Heart right ventricle (tissue), 16 donors: ENCODE data around the gene ALPL. TPM values are rescaled to one million over a fixed set of nuclear protein-coding genes. Genes with fewer than 3 reads are reported as not detected.

Experiments
- ATAC-seq, 8 donors: fragments of 200-7000 bp; cut with Tn5 transposase; one replicate each; pipeline ENCODE4 v1.9.1; 2020; ENCODE audit warnings: mild to moderate bottlenecking in 8 of 8, moderate library complexity in 8 of 8, moderate number of reproducible peaks in 1 of 8
- DNase-seq, 2 donors: peaks; one replicate each; pipeline ENCODE4 v3.0.0-alpha.2; 2020
- H3K27ac ChIP-seq, 10 donors: fragments of 200-600 bp; sonication (generic) in 2 of 10; one replicate each; pipeline versions ENCODE4 v1.5.0 to v1.8.0; 2020 to 2022; ENCODE audit warnings: mild to moderate bottlenecking in 3 of 10
- H3K27me3 ChIP-seq, 7 donors: fragments of 200-600 bp; one replicate each; pipeline ENCODE4 v1.8.0; 2021 to 2022; ENCODE audit warnings: mild to moderate bottlenecking in 2 of 7
- H3K36me3 ChIP-seq, 9 donors: fragments of 200-600 bp; sonication (generic) in 1 of 9; one replicate each; pipeline versions ENCODE4 v1.5.0 to v1.8.0; 2020 to 2022; ENCODE audit warnings: mild to moderate bottlenecking in 2 of 9
- H3K4me1 ChIP-seq, 9 donors: fragments of 200-600 bp; sonication (generic) in 1 of 9; one replicate each; pipeline versions ENCODE4 v1.5.0 to v1.8.0; 2020 to 2022; ENCODE audit warnings: mild to moderate bottlenecking in 4 of 9
- H3K4me3 ChIP-seq, 10 donors: fragments of 200-600 bp; sonication (generic) in 2 of 10; one replicate each; pipeline versions ENCODE4 v1.5.0 to v1.8.0; 2020 to 2022; ENCODE audit warnings: mild to moderate bottlenecking in 7 of 10, moderate library complexity in 2 of 10
- H3K9me3 ChIP-seq, 11 donors: fragments of 200-600 bp in 10 of 11; sonication (generic) in 2 of 11; one replicate each; pipeline versions ENCODE4 v1.5.0 to v1.8.0; 2013 to 2022; ENCODE audit warnings: mild to moderate bottlenecking in 2 of 11, control low read depth in 1 of 11, moderate library complexity in 1 of 11
- CTCF ChIP-seq, 9 donors: fragments of 200-600 bp; sonication (generic) in 2 of 9; IDR thresholded peaks; one replicate each; pipeline versions ENCODE4 v1.5.0 to v1.8.0; 2021 to 2022; ENCODE audit warnings: antibody characterized with exemption in 9 of 9, mild to moderate bottlenecking in 5 of 9, moderate library complexity in 1 of 9
- WGBS, 2 donors: extraction: QIAGEN DNeasy Blood & Tissue Kit; methylation state at CpG; one replicate each; pipeline ENCODE4 v1.1.7; 2013; ENCODE audit warnings: inconsistent platforms in 1 of 2; 5-methylcytosine and 5-hydroxymethylcytosine counted together
- intact Hi-C, 10 donors: fragments of 100-400 bp; cut with DNase I; formaldehyde crosslinking; loops; one replicate each; pipeline versions ENCODE4 v1.11.1 to v1.14.2; 2022
- polyA plus RNA-seq, 2 donors: library from polyadenylated mRNA; stranded (reverse); fragments of 200-250 nt; gene quantifications; one replicate each; pipeline ENCODE4 v1.2.3, GENCODE V29; 2013
- total RNA-seq, 10 donors: library from RNA; stranded (reverse); fragmentation: NEBNext Ultra II Directional in 3 of 10; extraction: Animal tissue kit (Norgen Biotek cat#: 25700) in 3 of 10; gene quantifications; one replicate each; pipeline versions ENCODE4 v1.2.1 to v1.2.4, GENCODE V29; 2021 to 2023
- donor health status: Arrhythmogenic right ventricular cardiomyopathy.
- donor health status: ischemic (EF 13 %, LVEDD 7.1; RV severe dilation, severe dysfunction).
- donor health status: healthy with polysubstance abuse.
- donor health status: DM: no; HTN: yes; CAD: no.
- donor health status: DM: no; HTN: no; CAD: no.
- donor health status: ischemic (EF 25% LVEDD 6.9; RV normal size, moderate dysfunction).
- donor health status: ischemic (EF 25% LVEDD 5.7; RV mildly dilated, moderate dysfunction).
- donor health status: healthy.
- donor health status: DM: yes; HTN: yes; CAD: no.
- donor health status: Ischemic cardiomyopathy.
- donor health status: ischemic (EF 35%, LVEDD 5.7; RV mildly dilated, moderate dysfunction).
- donor health status: nonischemic (EF 11% LVEDD 7.7; RV severe dilation, severe dysfunction).
- donor health status: DM: yes; HTN: yes; CAD: no.
- donor health status: PGD.
- donor health status: ischemic (EF 29% LVEDD 5.4; RV normal size, mild dysfunction).
- donor health status: nonischemic (EF 23%, LVEDD 6.1; RV moderate dilation, normal function).

The ALPL gene
- total and polyA plus RNA-seq, 12 donors = 7.1 to 21.1 (median 9.3) TPM

- TF ChIP-seq CTCF (IDR thresholded peaks at IDR 0.05) = no peak
- H3K36me3 ChIP-seq = no peaks in the 10 kb centered on the region
- H3K27me3 ChIP-seq = peaks cover 0 to 47% (median 29%) of the 10 kb centered on the region in 7 donors
- no peak overlapping the region for H3K27ac ChIP-seq
- no peak for DNase-seq
- H3K9me3 ChIP-seq = no peaks in the 10 kb centered on the region
- intact Hi-C loops = no loop called here
- H3K4me1 ChIP-seq = peaks cover 0 to 25% (median 7%) of the 10 kb centered on the region in 9 donors
- no peak overlapping the region for H3K4me3 ChIP-seq
- no peak for ATAC-seq
- WGBS, 2 donors = 23 to 26% methylated on average over 22 of the region's 22 CpGs
Observed at GRCh38 chr1:21618561-21619374, 109.5 kb downstream of the ALPL start.

DNA sequence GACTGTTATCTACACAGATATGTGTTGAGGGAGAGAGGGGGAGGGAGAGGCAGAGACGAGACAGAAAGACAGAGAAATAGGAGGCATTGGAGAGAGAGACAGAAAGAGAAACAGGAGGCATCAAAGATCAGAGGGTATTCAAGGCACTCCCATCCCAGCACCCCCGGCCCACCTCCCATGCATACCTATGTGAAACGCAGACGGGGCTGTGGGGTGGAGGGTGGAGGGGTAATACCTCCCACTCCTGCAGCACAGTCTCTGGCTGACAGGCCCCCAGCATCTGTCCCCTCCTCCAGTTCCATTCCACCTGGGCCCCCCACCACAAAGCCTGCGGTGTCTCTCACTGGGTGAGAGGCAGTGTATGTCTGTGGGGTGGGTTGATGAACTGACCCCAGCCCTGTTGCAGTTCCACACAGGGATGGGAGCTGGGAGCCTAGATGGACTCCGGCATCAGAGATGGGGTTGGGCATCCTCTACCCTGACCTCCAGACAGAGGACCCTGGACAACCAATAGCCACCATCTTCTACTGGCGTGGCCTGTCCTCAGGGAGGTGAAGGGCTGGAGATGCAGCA, 110.2 kb downstream of the ALPL start:
- 46 to 49% methylated on average over 7 of the region's 7 CpGs for WGBS, 2 donors
- no peak for TF ChIP-seq CTCF (IDR thresholded peaks at IDR 0.05)

GRCh38 chr1:21620011-21620410, 110.8 kb downstream of the ALPL start:
- H3K4me1 ChIP-seq = peaks cover 0 to 25% (median 7%) of the 10 kb centered on the region in 9 donors
- DNase-seq = no peak
- H3K36me3 ChIP-seq = no peaks in the 10 kb centered on the region
- no peak overlapping the region for H3K4me3 ChIP-seq
- no peak overlapping the region for H3K27ac ChIP-seq
- no peak for TF ChIP-seq CTCF (IDR thresholded peaks at IDR 0.05)
- intact Hi-C loops = no loop called here
- WGBS, 2 donors = 57 to 59% methylated on average over 12 of the region's 12 CpGs
- ATAC-seq = peak in 1 of 8 donors; percentile 11
- no peaks in the 10 kb centered on the region for H3K9me3 ChIP-seq
- peaks cover 0 to 48% (median 32%) of the 10 kb centered on the region in 7 donors for H3K27me3 ChIP-seq

More for the DNA sequence above, 110.2 kb downstream of the ALPL start:
- ATAC-seq (no peak), DNase-seq (no peak)
- no peak overlapping the region for H3K27ac ChIP-seq
- no peaks in the 10 kb centered on the region for H3K36me3 ChIP-seq
- no peak overlapping the region for H3K4me3 ChIP-seq
- H3K9me3 ChIP-seq = no peaks in the 10 kb centered on the region
- H3K27me3 ChIP-seq = peaks cover 0 to 48% (median 32%) of the 10 kb centered on the region in 7 donors
- intact Hi-C loops = no loop called here
- peaks cover 0 to 25% (median 7%) of the 10 kb centered on the region in 9 donors for H3K4me1 ChIP-seq

DNA sequence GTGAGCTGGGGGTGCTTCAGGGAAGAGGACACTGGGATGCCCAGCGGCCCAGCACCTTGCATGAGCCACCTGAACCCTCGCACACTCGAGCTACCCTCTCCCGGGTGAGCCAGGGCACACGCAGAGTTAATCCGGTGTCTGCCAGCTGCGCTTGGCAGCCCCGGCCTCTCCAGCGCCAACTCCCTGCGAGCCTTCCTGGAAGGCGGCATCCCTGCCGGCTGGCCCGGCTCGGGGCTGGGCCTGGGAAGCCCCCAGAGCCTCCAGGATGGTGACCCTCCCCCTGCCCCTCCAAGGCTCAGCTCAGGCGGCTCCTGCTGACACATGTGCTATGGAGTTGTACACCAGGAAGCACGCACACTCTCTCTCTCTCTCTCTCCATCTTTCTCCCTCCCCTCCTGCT, 111.3 kb downstream of the ALPL start:
- Histone ChIP-seq H3K27ac (no peak overlapping the region), H3K9me3 (no peaks in the 10 kb centered on the region), H3K36me3 (no peaks in the 10 kb centered on the region), H3K4me3 (no peak overlapping the region), H3K27me3 (peaks cover 0 to 48% (median 32%) of the 10 kb centered on the region in 7 donors), H3K4me1 (peaks cover 0 to 25% (median 7%) of the 10 kb centered on the region in 9 donors)
- ATAC-seq = peak; percentile 28 to 75 (median 68)
- intact Hi-C loops = no loop called here
- WGBS, 2 donors = 17 to 22% methylated on average over 14 to 16 of the region's 16 CpGs
- TF ChIP-seq CTCF (IDR thresholded peaks at IDR 0.05) = no peak
- DNase-seq = peak in 1 of 2 donors; percentile 39
